H1 (cell line): Measurements from ENCODE around the gene PPP1CA. TPM values are rescaled to one million over a fixed set of nuclear protein-coding genes. Genes with fewer than 3 reads are reported as not detected.

Experiments
- CTCF ChIA-PET: fragments of 300-600 bp; sonication (Branson Sonifier 250); formaldehyde crosslinking; loops from one replicate; lab custom pipeline; 2021; ENCODE audit not compliant: partially characterized antibody; lab: Charles Lee
- POLR2A ChIA-PET: fragments of 300-600 bp; sonication (Branson Sonifier 250); formaldehyde crosslinking; loops from one replicate; lab custom pipeline; 2021; ENCODE audit warnings: inconsistent platforms; ENCODE audit not compliant: partially characterized antibody; lab: Charles Lee
- DNase-seq, 2 experiments: peaks; one replicate each; pipeline versions ENCODE4 v3.0.0 to v3.0.0-alpha.2; 2010 to 2022; ENCODE audit warnings: low spot score in 2 of 2, low read depth in 1 of 2, mixed read lengths in 1 of 2
- FAIRE-seq: peaks from 2 replicates; lab custom pipeline; 2011; peaks lifted over from hg19 to GRCh38; lab: Jason Lieb, UNC
- H2AFZ ChIP-seq: 2 replicates; pipeline ENCODE4 v1.8.1; 2012; ENCODE audit warnings: low read length, inconsistent platforms
- H2AK5ac ChIP-seq: 2 replicates; pipeline ENCODE4 v1.6.1; 2013; ENCODE audit warnings: low read depth, low read length
- H2BK120ac ChIP-seq: replicated peaks from 2 replicates; pipeline ENCODE3; 2013; ENCODE audit warnings: low read depth, low read length, inconsistent platforms
- H2BK12ac ChIP-seq: 2 replicates; pipeline ENCODE4 v1.6.1; 2013; ENCODE audit warnings: low read depth, low read length
- H2BK15ac ChIP-seq: 2 replicates; pipeline ENCODE4 v1.6.1; 2013; ENCODE audit warnings: low read length
- H2BK20ac ChIP-seq: 2 replicates; pipeline ENCODE4 v1.6.1; 2013; ENCODE audit warnings: low read length
- H2BK5ac ChIP-seq: 2 replicates; pipeline ENCODE4 v1.6.1; 2013; ENCODE audit warnings: low read depth, low read length
- H3K14ac ChIP-seq: 2 replicates; pipeline ENCODE4 v1.6.1; 2013; ENCODE audit warnings: inconsistent platforms; ENCODE audit not compliant: insufficient read length
- H3K18ac ChIP-seq: 2 replicates; pipeline ENCODE4 v1.6.1; 2013; ENCODE audit warnings: low read length; ENCODE audit errors: extremely low read depth
- H3K23ac ChIP-seq: 2 replicates; pipeline ENCODE4 v1.6.1; 2013; ENCODE audit warnings: inconsistent platforms; ENCODE audit not compliant: insufficient read length
- H3K23me2 ChIP-seq: 2 replicates; pipeline ENCODE4 v1.6.1; 2013; ENCODE audit warnings: low read depth, low read length
- H3K27ac ChIP-seq: 2 replicates; pipeline ENCODE4 v1.6.1; 2011; ENCODE audit warnings: low read depth, low read length, inconsistent platforms
- H3K27me3 ChIP-seq, 4 experiments: replicated peaks in 1 of 4; 1 replicate in 1 of 4; 2 replicates in 3 of 4; pipeline versions ENCODE4 v1.6.1 to v1.8.1; 2011 to 2013; ENCODE audit warnings: low read length in 3 of 4, mild to moderate bottlenecking in 3 of 4, inconsistent platforms in 2 of 4, mixed read lengths in 2 of 4, moderate library complexity in 1 of 4; ENCODE audit not compliant: control insufficient read depth in 3 of 4, insufficient read depth in 3 of 4; ENCODE audit errors: extremely low read depth in 1 of 4
- H3K36me3 ChIP-seq, 4 experiments: 2 replicates each; pipeline versions ENCODE4 v1.6.1 to v1.8.1; 2011 to 2013; ENCODE audit warnings: mild to moderate bottlenecking in 4 of 4, low read length in 3 of 4, moderate library complexity in 2 of 4, control low read depth in 1 of 4, inconsistent platforms in 1 of 4; ENCODE audit not compliant: insufficient read depth in 4 of 4, control insufficient read depth in 2 of 4
- H3K4ac ChIP-seq: replicated peaks from 2 replicates; pipeline ENCODE3; 2013; ENCODE audit warnings: low read length, low read depth, mixed read lengths, inconsistent platforms; ENCODE audit not compliant: insufficient read length
- H3K4me1 ChIP-seq, 4 experiments: replicated peaks in 1 of 4; 1 replicate in 1 of 4; 2 replicates in 3 of 4; pipeline versions ENCODE4 v1.6.1 to v1.8.1; 2011 to 2013; ENCODE audit warnings: low read length in 3 of 4, inconsistent platforms in 2 of 4, mixed read lengths in 1 of 4; ENCODE audit not compliant: insufficient read depth in 4 of 4, control insufficient read depth in 3 of 4
- H3K4me2 ChIP-seq, 2 experiments: 2 replicates each; pipeline versions ENCODE4 v1.6.1 to v1.8.1; 2011 to 2013; ENCODE audit warnings: low read depth in 2 of 2, low read length in 2 of 2, control low read depth in 1 of 2, inconsistent platforms in 1 of 2, mild to moderate bottlenecking in 1 of 2; ENCODE audit not compliant: insufficient read depth in 1 of 2
- H3K4me3 ChIP-seq, 4 experiments: fragments of 200-600, 300-600 bp in 1 of 4; sonication (generic), shearing (Covaris generic), sonication (Bioruptor Twin) in 1 of 4; 2 replicates each; pipeline versions ENCODE4 v1.5.1 to v1.8.1; 2011 to 2016; ENCODE audit warnings: low read length in 4 of 4, low read depth in 3 of 4, control low read depth in 2 of 4, inconsistent platforms in 2 of 4, mild to moderate bottlenecking in 2 of 4, mixed read lengths in 1 of 4, moderate library complexity in 1 of 4; ENCODE audit not compliant: insufficient read depth in 2 of 4; ENCODE audit errors: extremely low read depth in 1 of 4
- H3K56ac ChIP-seq: replicated peaks from 2 replicates; pipeline ENCODE3; 2013; ENCODE audit warnings: low read depth, mild to moderate bottlenecking, mixed read lengths, low read length, inconsistent platforms; ENCODE audit not compliant: insufficient read length
- H3K79me1 ChIP-seq: 2 replicates; pipeline ENCODE4 v1.6.1; 2013; ENCODE audit warnings: low read depth, low read length, control low read depth
- H3K79me2 ChIP-seq, 2 experiments: 2 replicates each; pipeline versions ENCODE4 v1.6.1 to v1.8.1; 2012 to 2013; ENCODE audit warnings: low read length in 2 of 2, mild to moderate bottlenecking in 2 of 2, inconsistent platforms in 1 of 2; ENCODE audit not compliant: insufficient read depth in 2 of 2, control insufficient read depth in 1 of 2
- H3K9ac ChIP-seq, 4 experiments: replicated peaks in 1 of 4; 1 replicate in 1 of 4; 2 replicates in 3 of 4; pipeline versions ENCODE4 v1.6.1 to v1.8.1; 2011 to 2013; ENCODE audit warnings: low read depth in 3 of 4, low read length in 3 of 4, control low read depth in 2 of 4, mild to moderate bottlenecking in 2 of 4, moderate library complexity in 2 of 4, inconsistent platforms in 1 of 4; ENCODE audit errors: extremely low read depth in 1 of 4
- H3K9me3 ChIP-seq, 2 experiments: 2 replicates each; pipeline versions ENCODE4 v1.6.1 to v1.8.1; 2012 to 2013; ENCODE audit warnings: mild to moderate bottlenecking in 2 of 2, moderate library complexity in 2 of 2, control low read depth in 1 of 2, inconsistent platforms in 1 of 2, low read depth in 1 of 2, low read length in 1 of 2, mixed read lengths in 1 of 2; ENCODE audit not compliant: insufficient read depth in 2 of 2
- H4K20me1 ChIP-seq, 2 experiments: replicated peaks in 1 of 2; 2 replicates each; pipeline versions ENCODE3 to v1.8.1; 2011 to 2013; ENCODE audit warnings: inconsistent platforms in 2 of 2, low read length in 2 of 2, mild to moderate bottlenecking in 1 of 2; ENCODE audit not compliant: insufficient read depth in 2 of 2, control insufficient read depth in 1 of 2
- H4K5ac ChIP-seq: 2 replicates; pipeline ENCODE4 v1.6.1; 2013; ENCODE audit warnings: low read length, low read depth, mixed read lengths, inconsistent platforms; ENCODE audit not compliant: insufficient read length
- H4K8ac ChIP-seq: 2 replicates; pipeline ENCODE4 v1.8.0; 2013; ENCODE audit warnings: mild to moderate bottlenecking, moderate library complexity, low read length, inconsistent platforms; ENCODE audit not compliant: insufficient read depth; ENCODE audit errors: extremely low read depth
- H4K91ac ChIP-seq: replicated peaks from 2 replicates; pipeline ENCODE3; 2013; ENCODE audit warnings: low read length, mixed read lengths, inconsistent platforms; ENCODE audit not compliant: insufficient read length
- HDAC2 ChIP-seq, 2 experiments: fragments of 300-600 bp in 1 of 2; sonication (generic) in 1 of 2; IDR thresholded peaks; 2 replicates each; pipeline ENCODE4 v1.6.1; 2011 to 2012; ENCODE audit warnings: low read depth in 2 of 2, low read length in 2 of 2, mild to moderate bottlenecking in 2 of 2, moderate library complexity in 2 of 2, borderline replicate concordance in 1 of 2, inconsistent platforms in 1 of 2
- WGBS, 2 experiments: shearing (Covaris generic) in 1 of 2; methylation state at CpG; one replicate each; pipeline versions ENCODE4 v1.1.6 to v1.1.7; 2013 to 2015; ENCODE audit warnings: low lambda C conversion rate in 2 of 2, mixed read lengths in 2 of 2, inconsistent platforms in 1 of 2, low coverage in 1 of 2, missing lambda C conversion rate in 1 of 2; ENCODE audit not compliant: insufficient replicate concordance in 2 of 2, insufficient coverage in 1 of 2, insufficient read length in 1 of 2; ENCODE audit errors: extremely low coverage in 1 of 2, missing lambda C conversion rate in 1 of 2; 5-methylcytosine and 5-hydroxymethylcytosine counted together
- polyA plus RNA-seq, 7 experiments: library from polyadenylated mRNA; depleted of rRNA in 3 of 7; stranded (reverse) in 5 of 7; unstranded in 2 of 7; fragments of >200 nt in 5 of 7; fragments of 200-250 nt in 2 of 7; gene quantifications; 1 replicate in 5 of 7; 2 replicates in 1 of 7; 4 replicates in 1 of 7; pipeline versions ENCODE4 v1.2.1 to v1.2.3, GENCODE V29; 2011 to 2013; ENCODE audit warnings: missing spikeins in 2 of 7, mixed read lengths in 2 of 7
- total RNA-seq: library from RNA; stranded (reverse); fragmentation: NEBNext Ultra II Directional; extraction: Animal tissue kit (Norgen Biotek cat#: 25700); gene quantifications from 2 replicates; pipeline ENCODE4 v1.2.1, GENCODE V29; 2021

PPP1CA gene
- total and polyA plus RNA-seq, 2 of the 8 experiments (the other 6 are each of a cell fraction or from before 2014, with no cell fraction given): 198 to 359 TPM

DNA sequence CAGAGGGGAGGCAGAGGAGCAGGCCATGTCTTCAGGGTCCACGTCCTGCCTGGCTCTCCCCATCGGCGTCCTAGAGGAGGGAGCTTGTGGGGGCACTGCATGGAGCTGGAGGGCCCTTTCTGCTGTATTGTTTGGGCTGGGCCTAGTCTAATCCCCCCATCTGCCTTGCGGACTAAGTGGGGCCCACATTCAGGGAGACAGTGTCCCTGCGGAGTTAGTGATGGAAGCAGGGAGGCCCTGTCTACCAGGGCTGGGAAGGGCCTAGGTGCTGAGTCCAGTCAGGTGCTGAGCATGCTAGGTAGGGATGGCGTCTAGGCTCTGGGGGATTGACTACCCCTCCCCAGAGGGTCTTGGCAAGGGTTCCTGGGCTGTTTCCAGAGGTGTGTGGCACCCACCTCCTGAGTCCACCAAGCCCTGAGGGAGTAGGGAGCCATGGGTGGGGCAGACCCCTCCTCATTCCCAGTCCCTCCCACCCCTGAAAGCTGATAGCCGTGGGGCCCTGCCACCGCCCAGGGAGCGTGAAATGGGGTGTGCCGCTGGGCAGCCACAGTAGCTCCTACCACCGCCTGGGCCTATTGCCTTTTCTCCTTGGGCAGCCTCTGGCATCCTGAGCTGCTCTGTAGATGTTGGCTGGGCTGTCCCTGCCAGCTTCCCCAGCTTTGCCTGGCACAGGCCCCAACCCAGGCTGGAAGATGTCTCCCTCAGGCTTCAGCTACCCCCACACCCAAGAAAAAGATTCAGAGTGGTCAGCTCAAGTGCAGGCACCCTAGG lies 46.5 kb downstream of the PPP1CA start:
- WGBS, 2 experiments: 76% methylated on average over 10 of the region's 11 CpGs; no CpG with 5 or more reads in 1 of the 2 experiments
- no peak overlapping the region for H3K4me3 ChIP-seq
- H4K8ac ChIP-seq: peak overlapping the region; percentile 72
- H3K4me2 ChIP-seq: no peak overlapping the region
- peaks cover 0 to 18% (median 15%) of the 10 kb centered on the region in 4 experiments; a peak in 6 of 7 replicates for H3K4me1 ChIP-seq
- H4K20me1 ChIP-seq: peaks cover 0 to 3% of the 10 kb centered on the region in 2 experiments
- no peak overlapping the region for H3K9ac ChIP-seq
- H3K79me2 ChIP-seq: no peaks in the 10 kb centered on the region
- H2BK15ac ChIP-seq: peak overlapping the region; percentile 92; the same call in 1 of the 2 replicates
- H4K5ac ChIP-seq: no peak overlapping the region
- H2BK12ac ChIP-seq: peak overlapping the region; percentile 39; the same call in 1 of the 2 replicates
- H2AK5ac ChIP-seq: peak overlapping the region; percentile 49; the same call in 1 of the 2 replicates
- H3K56ac ChIP-seq: no peak overlapping the region
- no peaks in the 10 kb centered on the region for H3K36me3 ChIP-seq
- H3K23ac ChIP-seq: no peak overlapping the region
- ChIA-PET CTCF (interaction anchor here (0.6 to 20.0 kb wide), 8 partner anchors 9 to 128 kb away, joined by 3 to 1305 read pairs (median 3); partner anchors contain the start of genes CLCF1 and RAD9A), POLR2A (interaction anchor here (1.0 to 3.4 kb wide), 7 partner anchors 11 to 115 kb away, joined by 3 to 16 read pairs (median 4); partner anchors contain the start of gene RAD9A)
- no peak for TF ChIP-seq HDAC2 (IDR thresholded peaks at IDR 0.05; ENCODE audit: borderline replicate concordance in 1 of 2, low read depth in 2 of 2, low read length in 2 of 2)
- H3K27ac ChIP-seq: no peak overlapping the region
- no peaks in the 10 kb centered on the region; a peak in 1 of 7 replicates for H3K27me3 ChIP-seq
- no peak overlapping the region for H3K14ac ChIP-seq
- H2BK20ac ChIP-seq: no peak overlapping the region; the same call in none of the 2 replicates
- H2BK5ac ChIP-seq: no peak overlapping the region
- no peak for DNase-seq
- H3K23me2 ChIP-seq: peaks cover 8% of the 10 kb centered on the region; the same call in 1 of the 2 replicates
- H2BK120ac ChIP-seq: no peak overlapping the region
- H3K18ac ChIP-seq: no peak overlapping the region
- peak overlapping the region; percentile 66 for H3K4ac ChIP-seq
- H3K79me1 ChIP-seq: peaks cover 2% of the 10 kb centered on the region; the same call in 1 of the 2 replicates
- no peaks in the 10 kb centered on the region for H3K9me3 ChIP-seq
- no peak for FAIRE-seq
- H4K91ac ChIP-seq: peak overlapping the region; percentile 46
- H2AFZ ChIP-seq: no peak overlapping the region
